CD4-positive, alpha-beta T cell (primary cell): ENCODE results near the gene DUSP22. TPM values are rescaled to one million over a fixed set of nuclear protein-coding genes. Genes with fewer than 3 reads are reported as not detected.
"Not testable (repeated sequence)": the region's sequence is repeated elsewhere in the genome, so short reads cannot be mapped to it uniquely, and the experiment has no call there.

Experiments used
- ATAC-seq: fragments of 200-7000 bp; cut with Tn5 transposase; one replicate; pipeline ENCODE4 v1.10.0; 2022; ENCODE audit warnings: mild to moderate bottlenecking; ENCODE audit not compliant: poor library complexity
- CTCF ChIA-PET: fragments of 350-600 bp; sonication (Branson Sonifier 250); formaldehyde crosslinking; loops from one replicate; lab custom pipeline; 2021; ENCODE audit warnings: antibody characterized with exemption, inconsistent platforms; lab: Charles Lee
- POLR2A ChIA-PET: fragments of 350-600 bp; sonication (Branson Sonifier 250); formaldehyde crosslinking; loops from one replicate; lab custom pipeline; 2021; ENCODE audit warnings: antibody characterized with exemption, inconsistent platforms; lab: Charles Lee
- DNase-seq, 14 experiments: peaks; one replicate each; pipeline ENCODE4 v3.0.0-alpha.2; 2013 to 2020; ENCODE audit warnings: mixed read lengths in 2 of 14
- H3K27ac ChIP-seq, 2 donors: one replicate each; pipeline versions ENCODE4 v1.5.1 to v1.7.0; 2013; ENCODE audit warnings: low read length in 2 of 2, low read depth in 1 of 2, mild to moderate bottlenecking in 1 of 2
- H3K27me3 ChIP-seq, 2 experiments: 1 replicate in 1 of 2; 2 replicates in 1 of 2; pipeline versions ENCODE4 v1.6.1 to v1.7.0; 2013; ENCODE audit warnings: low read length in 2 of 2, control low read depth in 1 of 2, mild to moderate bottlenecking in 1 of 2, moderate library complexity in 1 of 2; ENCODE audit not compliant: insufficient read depth in 2 of 2, control insufficient read depth in 1 of 2
- H3K36me3 ChIP-seq: one replicate; pipeline ENCODE4 v1.6.1; 2013; ENCODE audit warnings: low read length, control low read depth; ENCODE audit not compliant: insufficient read depth
- H3K4me1 ChIP-seq: one replicate; pipeline ENCODE4 v1.6.1; 2013; ENCODE audit warnings: low read length, control low read depth; ENCODE audit not compliant: insufficient read depth
- H3K4me3 ChIP-seq: one replicate; pipeline ENCODE4 v1.5.1; 2013; ENCODE audit warnings: mild to moderate bottlenecking, low read length, moderate library complexity
- H3K9me3 ChIP-seq, 2 experiments: 1 replicate in 1 of 2; 2 replicates in 1 of 2; pipeline versions ENCODE4 v1.6.1 to v1.7.0; 2013; ENCODE audit warnings: low read length in 2 of 2, mild to moderate bottlenecking in 2 of 2, control low read depth in 1 of 2, moderate library complexity in 1 of 2; ENCODE audit not compliant: control insufficient read depth in 1 of 2, insufficient read depth in 1 of 2
- H3K27ac Mint-ChIP-seq: one replicate; pipeline ENCODE4 v1.8.0; 2020; ENCODE audit warnings: mixed read lengths
- H3K27me3 Mint-ChIP-seq: one replicate; pipeline ENCODE4 v1.8.0; 2021; ENCODE audit warnings: mixed read lengths
- H3K36me3 Mint-ChIP-seq: one replicate; pipeline ENCODE4 v1.8.0; 2021; ENCODE audit warnings: low read depth, mixed read lengths
- H3K4me1 Mint-ChIP-seq: one replicate; pipeline ENCODE4 v1.8.0; 2021; ENCODE audit warnings: low read depth, mixed read lengths
- H3K4me3 Mint-ChIP-seq: one replicate; pipeline ENCODE4 v1.8.0; 2020; ENCODE audit warnings: mild to moderate bottlenecking, mixed read lengths
- H3K9me3 Mint-ChIP-seq: one replicate; pipeline ENCODE4 v1.8.0; 2020; ENCODE audit warnings: mixed read lengths
- CTCF ChIP-seq: fragments of 200-600 bp; IDR thresholded peaks from one replicate; pipeline ENCODE4 v1.8.0; 2022; ENCODE audit warnings: antibody characterized with exemption, mild to moderate bottlenecking
- intact Hi-C, 2 experiments: fragments of 100-400 bp; cut with DNase I in 1 of 2; cut with micrococcal nuclease in 1 of 2; formaldehyde crosslinking; loops; one replicate each; pipeline versions ENCODE4 v1.15.1 to v1.9.0; 2023 to 2025; cut with DNase I, micrococcal nuclease
- total RNA-seq, 174 experiments: library from RNA in 2 of 174; stranded (reverse) in 2 of 174; gene quantifications; one replicate each; pipeline ENCODE4 v1.2.3 and lab custom pipeline; 2021 to 2026

Gene DUSP22
- total RNA-seq, 2 experiments from 2014 or later = 25.4 to 26.3 TPM

- CTCF ChIA-PET = no interaction called here
- no peaks in the 10 kb centered on the region for H3K4me1 Mint-ChIP-seq
- ATAC-seq (no peak), DNase-seq (no peak)
- no peak overlapping the region for H3K4me3 Mint-ChIP-seq
- H3K9me3 Mint-ChIP-seq = no peaks in the 10 kb centered on the region
- H3K27ac Mint-ChIP-seq = no peak overlapping the region
- peaks cover 4% of the 10 kb centered on the region for H3K36me3 Mint-ChIP-seq
- peaks cover 0 to 23% of the 10 kb centered on the region in 2 experiments for H3K9me3 ChIP-seq
- no peaks in the 10 kb centered on the region for H3K36me3 ChIP-seq
- no peaks in the 10 kb centered on the region for H3K27me3 Mint-ChIP-seq
- no peak for TF ChIP-seq CTCF
- no peaks in the 10 kb centered on the region for H3K27me3 ChIP-seq
- no peak overlapping the region for H3K4me3 ChIP-seq
- intact Hi-C loops = no loop called here
- peaks cover 7% of the 10 kb centered on the region for H3K4me1 ChIP-seq
- no peak overlapping the region for H3K27ac ChIP-seq
- POLR2A ChIA-PET = no interaction called here
These were observed 31.9 kb downstream of the DUSP22 start for GRCh38 chr6:324116-324728.

- Histone ChIP-seq H3K27ac (no peak overlapping the region), H3K27me3 (no peaks in the 10 kb centered on the region), H3K4me1 (peaks cover 7% of the 10 kb centered on the region), H3K4me3 (no peak overlapping the region), H3K36me3 (no peaks in the 10 kb centered on the region), H3K9me3 (peaks cover 0 to 23% of the 10 kb centered on the region in 2 experiments)
- H3K27ac Mint-ChIP-seq = no peak overlapping the region
- no peaks in the 10 kb centered on the region for H3K4me1 Mint-ChIP-seq
- ChIA-PET CTCF (no interaction called here), POLR2A (no interaction called here)
- DNase-seq = no peak
- no peaks in the 10 kb centered on the region for H3K27me3 Mint-ChIP-seq
- no peak for TF ChIP-seq CTCF
- intact Hi-C loops = loop anchor here in 1 of 2 experiments (1.0 kb wide), 1 partner anchor 24 kb away; no protein-coding TSS in a partner anchor
- H3K9me3 Mint-ChIP-seq = no peaks in the 10 kb centered on the region
- ATAC-seq = no peak
- H3K36me3 Mint-ChIP-seq = no peaks in the 10 kb centered on the region
- H3K4me3 Mint-ChIP-seq = no peak overlapping the region
These were observed 32.4 kb downstream of the DUSP22 start for GRCh38 chr6:324729-325125.

GRCh38 chr6:325161-325860 is 33.0 kb downstream of the DUSP22 start:
- H3K4me1 ChIP-seq, ATAC-seq, H3K36me3 Mint-ChIP-seq, CTCF ChIA-PET, H3K27ac Mint-ChIP-seq, H3K36me3 ChIP-seq, H3K27me3 Mint-ChIP-seq, H3K4me1 Mint-ChIP-seq, H3K4me3 Mint-ChIP-seq, H3K27me3 ChIP-seq, H3K27ac ChIP-seq, H3K9me3 Mint-ChIP-seq, POLR2A ChIA-PET, DNase-seq, H3K4me3 ChIP-seq: not testable (repeated sequence)
- peaks cover 0 to 23% of the 10 kb centered on the region in 2 experiments for H3K9me3 ChIP-seq
- intact Hi-C loops = loop anchor here in 1 of 2 experiments (1.0 kb wide), 1 partner anchor 25 kb away; no protein-coding TSS in a partner anchor

GRCh38 chr6:326066-326465 is 33.8 kb downstream of the DUSP22 start:
- H3K27me3 Mint-ChIP-seq, H3K4me1 ChIP-seq, CTCF ChIA-PET, H3K36me3 ChIP-seq, H3K27ac ChIP-seq, H3K36me3 Mint-ChIP-seq, H3K4me3 Mint-ChIP-seq, H3K27ac Mint-ChIP-seq, ATAC-seq, H3K9me3 Mint-ChIP-seq, intact Hi-C loops, H3K4me1 Mint-ChIP-seq, DNase-seq, POLR2A ChIA-PET, H3K4me3 ChIP-seq, H3K27me3 ChIP-seq: not testable (repeated sequence)
- H3K9me3 ChIP-seq = peaks cover 0 to 20% of the 10 kb centered on the region in 2 experiments
